ENCODE results near the gene SLC41A1.

DNA sequence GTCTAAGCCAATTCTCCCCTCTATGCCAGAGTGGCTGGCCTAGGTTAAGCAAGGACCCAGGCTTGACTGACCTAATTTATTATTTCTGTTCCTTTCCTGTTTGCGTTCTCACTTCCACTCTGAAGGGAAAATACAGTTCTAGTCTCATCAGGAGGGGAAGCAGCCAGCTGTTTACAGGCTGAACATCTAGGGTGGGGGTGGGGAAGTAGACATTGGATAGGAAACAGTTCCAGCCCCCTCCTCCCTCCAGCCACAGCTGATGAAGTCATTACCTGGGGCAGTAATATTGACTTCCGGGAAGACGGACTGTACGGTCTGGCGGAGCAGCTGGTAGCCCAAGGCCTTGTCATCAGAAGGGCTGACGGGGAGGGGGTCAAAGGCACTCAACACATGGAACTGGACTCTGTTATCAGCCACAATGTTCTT, 19.3 kb upstream of the SLC41A1 start:
- TF ChIP-seq, protein P1, sequence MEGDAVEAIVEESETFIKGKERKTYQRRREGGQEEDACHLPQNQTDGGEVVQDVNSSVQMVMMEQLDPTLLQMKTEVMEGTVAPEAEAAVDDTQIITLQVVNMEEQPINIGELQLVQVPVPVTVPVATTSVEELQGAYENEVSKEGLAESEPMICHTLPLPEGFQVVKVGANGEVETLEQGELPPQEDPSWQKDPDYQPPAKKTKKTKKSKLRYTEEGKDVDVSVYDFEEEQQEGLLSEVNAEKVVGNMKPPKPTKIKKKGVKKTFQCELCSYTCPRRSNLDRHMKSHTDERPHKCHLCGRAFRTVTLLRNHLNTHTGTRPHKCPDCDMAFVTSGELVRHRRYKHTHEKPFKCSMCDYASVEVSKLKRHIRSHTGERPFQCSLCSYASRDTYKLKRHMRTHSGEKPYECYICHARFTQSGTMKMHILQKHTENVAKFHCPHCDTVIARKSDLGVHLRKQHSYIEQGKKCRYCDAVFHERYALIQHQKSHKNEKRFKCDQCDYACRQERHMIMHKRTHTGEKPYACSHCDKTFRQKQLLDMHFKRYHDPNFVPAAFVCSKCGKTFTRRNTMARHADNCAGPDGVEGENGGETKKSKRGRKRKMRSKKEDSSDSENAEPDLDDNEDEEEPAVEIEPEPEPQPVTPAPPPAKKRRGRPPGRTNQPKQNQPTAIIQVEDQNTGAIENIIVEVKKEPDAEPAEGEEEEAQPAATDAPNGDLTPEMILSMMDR (conservative IDR thresholded peaks at IDR 0.05 in 1 of 2, IDR thresholded peaks at IDR 0.05 in 1 of 2; ENCODE audit: extremely low read depth in 1 of 2, insufficient read depth in 1 of 2, low read depth in 1 of 2, low read length in 2 of 2): no peak
- no peak for TF ChIP-seq EZH2 (IDR thresholded peaks at IDR 0.05; ENCODE audit: borderline replicate concordance, low read length)

Data from mammary epithelial cell (primary cell).